Suppressor macrophage (primary cell): ENCODE measurements around the gene SCAANT1.

Experiments used
- DNase-seq, 4 experiments: peaks; one replicate each; pipeline ENCODE4 v3.0.0-alpha.2; 2020 to 2022
- total RNA-seq, 17 experiments: gene quantifications; one replicate each; lab custom pipeline; 2026; ENCODE audit warnings: mixed read lengths in 6 of 17, inconsistent platforms in 3 of 17; lab: John Stamatoyannopoulos, UW

SCAANT1 gene
- total RNA-seq = 0 to 0.21 (median 0.04) reads per million in 17 experiments

DNA sequence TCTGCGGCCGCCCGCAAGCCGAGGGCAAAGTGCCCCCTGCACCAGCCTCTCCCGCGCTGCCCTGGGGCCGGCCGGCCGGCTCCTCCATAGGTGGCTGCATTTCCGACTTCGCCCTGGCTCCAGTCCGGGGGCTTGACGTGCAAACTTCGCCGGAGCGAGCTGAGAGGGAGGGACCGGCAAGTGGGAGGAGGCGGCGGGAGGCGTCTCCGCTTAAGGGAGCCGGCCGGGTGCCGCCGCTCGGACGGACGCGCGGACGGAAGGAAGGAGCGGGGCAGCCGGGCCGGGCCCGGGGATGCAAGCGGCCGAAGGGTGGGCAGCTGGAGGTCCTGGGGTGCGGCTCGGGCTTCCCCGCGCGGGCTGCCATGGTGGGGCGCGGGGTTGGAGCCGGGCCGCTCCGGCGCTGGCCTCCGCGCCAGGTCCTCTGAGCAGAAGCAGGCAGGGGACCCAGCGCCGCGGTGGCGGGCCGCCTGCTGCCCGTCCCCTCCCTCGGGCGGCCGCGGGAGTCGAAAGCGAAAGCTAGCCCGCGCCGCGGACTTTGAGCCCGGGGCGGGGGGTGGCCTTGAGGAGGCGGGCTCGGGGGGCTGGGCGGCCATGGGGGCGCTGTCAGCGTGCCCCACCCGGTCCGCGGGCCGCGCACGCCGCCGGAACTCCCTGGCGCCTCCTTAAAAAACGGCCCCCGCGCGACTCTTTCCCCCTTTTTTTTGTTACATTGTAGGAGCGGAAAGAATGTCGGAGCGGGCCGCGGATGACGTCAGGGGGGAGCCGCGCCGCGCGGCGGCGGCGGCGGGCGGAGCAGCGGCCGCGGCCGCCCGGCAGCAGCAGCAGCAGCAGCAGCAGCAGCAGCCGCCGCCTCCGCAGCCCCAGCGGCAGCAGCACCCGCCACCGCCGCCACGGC lies at the start of gene SCAANT1:
Gene SCAANT1 (minus strand): TSS at position 511 of the 895 bp plus-strand sequence.
- peak; percentile 86 to 95 (median 93) for DNase-seq

DNA sequence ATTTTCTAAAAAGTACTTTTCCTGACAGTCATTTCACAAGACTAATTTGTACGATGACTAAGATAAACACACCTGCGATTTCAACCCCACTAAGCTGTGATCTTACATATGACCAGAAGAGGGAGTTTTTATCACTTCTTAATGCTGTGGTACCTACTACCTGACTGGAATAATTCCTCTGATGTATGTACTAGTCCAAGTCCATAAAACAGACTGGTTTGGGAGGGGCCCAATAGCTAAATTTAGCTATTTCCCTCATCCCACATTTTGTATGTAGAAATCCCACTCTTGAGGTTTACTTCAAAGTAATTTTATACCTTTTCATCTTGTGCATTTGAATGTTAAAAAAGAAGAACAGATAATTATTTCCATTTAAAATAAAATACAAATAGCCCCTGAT lies 49.7 kb upstream of the SCAANT1 start:
- peak in 3 of 4 experiments; percentile 17 to 41 (median 36) for DNase-seq

DNA sequence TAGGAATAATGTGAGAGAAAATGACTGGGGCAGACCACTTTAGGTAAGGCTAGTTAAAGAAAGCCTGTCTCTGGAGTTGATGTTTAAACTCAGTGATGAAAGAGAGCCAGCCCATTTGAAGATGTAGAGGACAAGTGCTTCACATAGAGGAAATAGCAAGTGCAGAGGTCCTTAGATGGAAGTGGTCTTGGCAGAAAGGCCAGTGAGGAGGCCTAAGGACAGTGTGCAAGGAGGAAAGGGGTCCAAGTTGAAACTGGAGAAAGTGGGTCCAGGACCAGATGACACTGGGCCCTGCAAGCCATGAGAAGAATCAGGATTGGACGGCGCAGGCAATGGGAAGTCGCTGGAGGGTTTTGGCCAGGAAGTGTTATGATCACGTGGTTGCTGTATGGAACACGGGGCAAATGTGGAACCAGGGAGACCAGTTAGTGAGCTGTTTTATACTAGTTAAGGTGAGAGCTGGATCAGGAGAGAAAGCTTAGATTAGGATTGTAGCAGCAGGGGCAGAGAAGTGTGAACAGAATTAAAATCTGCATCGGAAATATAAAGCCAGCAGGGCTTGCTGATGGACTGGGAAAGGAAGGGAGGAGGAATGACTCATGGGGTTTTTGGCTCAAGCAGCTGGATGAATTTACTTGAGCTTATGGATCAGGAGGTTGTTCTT lies 48.0 kb upstream of the SCAANT1 start:
- DNase-seq = peak; percentile 53 to 74 (median 68)

DNA sequence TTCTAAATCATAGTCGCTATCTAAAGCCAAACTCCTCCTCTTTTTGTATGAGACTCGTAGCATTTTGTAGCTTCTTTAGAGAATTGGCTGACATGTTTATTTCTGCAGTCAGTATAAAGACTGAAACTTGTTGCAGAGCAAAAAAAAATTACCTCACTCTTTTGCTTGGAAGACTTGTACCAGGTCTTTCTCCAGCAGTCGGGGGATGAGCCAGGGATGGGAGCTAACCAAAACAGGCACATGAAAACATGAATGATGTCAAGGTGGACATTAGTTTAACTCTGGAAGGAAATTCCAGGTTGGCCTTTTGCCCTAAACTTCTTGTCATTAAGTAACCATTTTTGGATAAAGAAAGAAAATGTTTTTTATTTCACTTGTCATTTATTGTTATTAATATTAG lies 47.0 kb upstream of the SCAANT1 start:
- no peak for DNase-seq

DNA sequence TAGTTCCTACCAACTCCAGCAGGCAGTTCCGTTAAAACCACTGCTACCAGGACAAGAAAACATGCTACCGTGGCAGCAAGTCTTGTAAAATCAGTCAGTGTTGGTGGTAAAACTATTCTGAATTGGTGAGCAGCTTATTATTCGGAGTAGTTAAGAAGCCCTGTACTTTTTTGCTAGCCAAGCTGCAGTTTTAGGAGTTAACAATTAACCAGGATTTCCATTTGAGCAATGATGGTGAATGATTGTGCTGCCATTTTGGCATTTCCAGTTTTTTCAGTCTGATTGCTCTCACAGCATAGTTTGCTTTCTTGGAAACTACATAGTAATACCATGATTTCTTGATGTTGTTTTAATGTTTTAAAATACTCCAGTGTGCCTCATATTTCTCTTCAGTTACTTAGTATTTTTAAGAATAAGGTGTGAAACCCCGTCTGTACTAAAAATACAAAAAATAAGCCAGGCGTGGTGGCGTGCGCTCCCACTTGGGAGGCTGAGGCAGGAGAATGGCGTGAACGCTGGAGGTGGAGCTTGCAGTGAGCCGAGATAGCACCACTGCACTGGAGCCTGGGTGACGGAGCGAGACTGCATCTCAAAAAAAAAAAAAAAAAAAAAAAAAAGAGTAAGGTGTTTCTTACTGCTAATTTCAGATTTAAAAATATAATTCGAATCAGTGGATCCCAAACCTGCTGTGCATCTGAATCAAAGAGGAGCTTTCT lies 43.8 kb upstream of the SCAANT1 start:
- DNase-seq = no peak

DNA sequence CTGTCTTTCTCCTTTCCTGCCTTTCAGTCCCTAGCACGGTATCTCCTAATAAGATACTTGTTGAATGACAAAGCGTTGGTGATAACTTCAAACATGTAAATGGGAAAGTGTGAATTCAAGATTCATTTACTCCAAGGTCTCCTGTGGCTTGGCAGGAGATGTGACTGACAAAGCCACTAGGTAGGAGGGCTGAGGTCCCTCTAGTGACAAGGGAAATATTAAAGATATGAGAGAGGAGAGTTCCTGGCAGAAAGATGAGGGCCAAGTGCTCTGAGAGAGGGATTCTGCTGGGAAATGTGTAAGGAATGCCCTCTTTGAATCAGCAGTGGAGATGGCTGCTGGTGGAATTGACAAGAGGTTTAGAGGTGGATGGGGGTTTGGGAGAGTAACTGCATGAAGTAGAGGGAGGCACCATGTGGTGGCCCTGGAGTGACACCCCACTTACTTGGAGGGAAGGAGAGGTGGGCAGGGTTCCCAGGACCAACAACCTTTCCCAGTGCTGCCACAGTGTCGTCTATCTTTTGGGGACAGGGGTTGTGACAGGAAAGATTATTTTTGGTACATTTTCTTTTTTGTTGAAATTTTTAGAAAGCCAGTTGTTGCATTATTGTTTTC lies 43.0 kb upstream of the SCAANT1 start:
- no peak for DNase-seq

DNA sequence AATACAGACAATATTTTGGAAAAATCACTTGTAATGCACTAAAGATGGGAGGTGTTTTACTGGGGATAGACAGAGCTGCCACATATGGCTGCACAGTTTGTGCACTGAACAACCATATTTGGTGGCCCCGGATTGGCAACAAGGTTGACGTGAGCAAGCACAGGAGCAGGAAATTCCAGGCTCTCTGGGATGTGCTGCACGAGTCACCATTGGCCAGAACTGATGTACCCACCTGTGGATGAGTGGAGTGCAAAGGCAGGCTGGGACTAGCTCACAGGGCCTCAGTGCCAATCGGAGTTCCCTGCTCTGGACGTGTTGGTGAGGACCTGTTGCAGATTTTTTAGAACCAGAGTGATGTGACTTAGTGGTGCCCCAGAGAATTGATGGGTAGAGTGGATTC lies 42.0 kb upstream of the SCAANT1 start:
- DNase-seq = no peak

DNA sequence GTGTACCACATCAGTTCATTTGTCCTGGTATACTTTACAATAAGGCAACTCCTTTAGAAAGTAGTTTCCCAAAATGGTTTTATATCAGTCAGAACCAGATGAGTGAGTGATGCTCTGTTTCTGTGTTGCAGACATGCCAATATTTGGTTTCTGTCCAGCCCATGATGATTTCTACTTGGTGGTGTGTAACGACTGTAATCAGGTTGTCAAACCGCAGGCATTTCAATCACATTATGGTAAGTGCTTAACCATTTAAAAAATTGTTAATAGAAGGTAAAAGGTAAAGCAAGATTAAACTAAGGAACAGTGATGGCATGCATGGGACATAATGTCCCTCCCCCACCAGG lies 40.0 kb upstream of the SCAANT1 start:
- DNase-seq = no peak

DNA sequence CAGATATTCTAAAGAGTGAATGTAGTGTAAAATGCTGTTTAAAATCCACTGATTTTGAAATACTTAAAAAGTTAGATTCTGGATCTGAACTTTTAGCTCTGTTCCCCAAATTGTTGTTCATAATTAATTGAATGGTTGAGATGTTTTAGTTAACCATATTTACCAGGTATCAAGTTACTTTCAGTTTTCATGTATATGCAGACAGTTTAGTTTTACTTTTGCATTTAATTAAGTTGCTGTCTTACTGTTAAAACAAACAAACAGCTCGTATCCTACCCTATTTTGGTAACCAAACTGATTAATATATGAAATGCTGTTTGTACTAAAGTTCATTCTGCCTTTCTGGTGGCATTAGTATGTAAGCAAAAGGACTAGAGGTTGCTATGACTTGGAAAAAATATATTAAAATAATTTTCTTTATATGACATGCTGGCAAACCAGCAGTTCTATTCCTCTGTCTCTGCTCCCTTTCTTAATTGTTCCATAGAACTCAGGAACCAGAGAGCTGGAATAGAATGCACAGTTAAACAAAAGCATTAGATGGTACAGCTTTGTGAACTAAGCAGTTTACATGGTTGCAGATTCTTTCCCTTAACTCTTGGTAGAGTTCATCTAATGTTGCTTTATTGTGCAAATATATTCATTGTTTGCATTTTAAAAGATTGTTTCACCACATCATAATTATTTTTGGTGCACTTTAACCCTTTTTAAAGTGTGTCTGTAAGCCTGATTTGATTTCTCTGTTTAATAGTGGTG lies 39.5 kb upstream of the SCAANT1 start:
- no peak for DNase-seq

DNA sequence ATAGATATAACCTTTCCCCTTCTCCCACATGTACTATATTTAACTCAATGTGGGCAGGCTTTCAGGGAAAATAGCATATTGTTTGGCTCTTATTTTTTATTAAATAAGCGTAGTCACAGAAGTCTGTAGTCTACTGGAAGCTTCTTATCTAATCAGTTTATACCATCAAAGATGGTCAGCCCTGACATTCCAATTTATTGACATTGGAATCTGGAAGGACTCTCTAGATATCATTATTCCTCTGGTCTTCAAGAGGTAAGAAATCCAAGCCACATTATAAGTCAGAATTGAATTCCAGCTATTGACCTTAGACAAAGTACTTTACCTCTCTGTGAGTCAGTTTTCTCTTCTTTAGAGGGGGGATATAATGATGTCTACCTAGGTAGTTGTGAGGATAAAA lies 38.5 kb upstream of the SCAANT1 start:
- DNase-seq = peak in 2 of 4 experiments; percentile 30 to 36

DNA sequence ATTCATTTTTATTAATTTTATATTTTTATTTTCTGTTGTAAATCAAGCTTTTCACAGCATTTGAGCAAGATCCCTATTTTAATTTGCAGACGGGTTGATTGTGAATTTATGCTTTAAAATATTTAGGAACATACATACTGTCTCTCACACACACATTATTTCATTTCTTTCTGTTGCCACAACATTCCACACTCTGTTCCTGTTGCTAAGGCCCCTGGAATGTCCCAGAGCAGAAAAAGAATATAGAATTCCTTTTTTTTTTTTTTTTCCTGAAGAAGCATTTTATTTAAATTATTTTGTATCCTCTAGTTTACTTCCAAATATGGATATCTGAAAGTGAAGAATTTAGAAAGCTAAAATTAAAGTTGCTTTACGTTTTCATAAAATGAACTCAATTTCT lies 36.8 kb upstream of the SCAANT1 start:
- DNase-seq = no peak

DNA sequence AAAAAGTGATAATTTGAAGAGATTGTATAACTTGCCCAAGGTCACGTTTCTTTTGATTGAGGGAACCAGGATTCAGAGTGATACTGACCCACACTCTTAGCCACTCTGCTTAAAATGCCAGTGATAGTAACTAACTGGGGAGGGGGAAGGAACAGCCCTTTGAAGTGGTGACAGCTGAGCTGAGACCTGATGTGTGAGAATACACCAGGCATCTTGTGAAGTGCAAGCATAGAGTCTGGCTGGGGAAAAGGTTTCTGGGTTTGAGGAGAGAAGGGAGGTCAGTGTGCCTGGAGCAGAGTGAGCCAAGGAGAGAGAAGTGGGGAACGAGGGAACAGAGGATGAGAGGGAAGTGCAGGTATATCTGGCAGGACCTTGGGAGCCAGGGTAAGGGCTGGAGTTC lies 35.4 kb upstream of the SCAANT1 start:
- no peak for DNase-seq

DNA sequence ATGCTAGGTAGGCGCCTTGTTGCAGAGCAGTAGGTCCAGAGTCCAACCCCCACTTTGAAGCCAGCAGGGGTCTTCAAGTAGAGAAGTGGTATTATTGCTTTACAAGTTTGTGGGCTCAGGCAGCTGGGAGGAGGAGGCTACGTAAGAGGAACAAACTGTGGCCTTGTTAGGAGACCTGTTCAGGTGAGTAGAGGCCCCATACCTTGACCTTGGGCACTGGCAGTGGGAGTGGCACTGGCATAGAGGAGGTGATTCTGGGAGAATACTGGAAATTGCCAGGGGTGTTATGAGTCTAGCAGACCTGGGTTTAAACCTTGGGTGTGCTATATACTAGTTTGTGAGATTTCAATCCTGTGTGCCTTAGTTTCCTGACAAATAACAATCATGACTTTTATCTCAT lies 34.6 kb upstream of the SCAANT1 start:
- no peak for DNase-seq

DNA sequence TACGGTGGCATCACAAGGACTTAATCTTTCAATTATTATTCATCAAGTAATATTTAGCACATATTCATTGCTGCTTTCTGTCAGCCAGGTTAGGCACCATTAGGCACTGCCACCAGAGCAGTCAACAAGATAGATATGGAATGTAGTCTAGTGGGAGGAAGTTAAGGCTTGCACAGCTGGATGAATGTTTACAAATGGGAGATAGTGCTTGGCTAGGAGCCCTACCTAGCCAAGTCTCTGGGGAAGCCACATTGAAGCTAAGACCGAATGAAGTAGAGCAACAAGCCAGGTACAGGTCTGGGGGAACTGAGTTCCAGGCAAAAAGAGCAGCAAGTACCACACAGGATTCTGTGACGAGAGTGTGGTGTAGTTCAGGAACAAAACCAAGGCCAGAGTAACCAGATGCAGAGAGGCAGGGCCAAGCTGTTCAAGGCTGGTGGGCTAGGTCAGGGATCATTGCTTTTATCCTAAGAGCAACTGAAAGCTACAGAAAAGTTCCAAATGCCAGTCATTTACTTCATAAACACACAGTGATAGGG lies 33.4 kb upstream of the SCAANT1 start:
- no peak for DNase-seq

DNA sequence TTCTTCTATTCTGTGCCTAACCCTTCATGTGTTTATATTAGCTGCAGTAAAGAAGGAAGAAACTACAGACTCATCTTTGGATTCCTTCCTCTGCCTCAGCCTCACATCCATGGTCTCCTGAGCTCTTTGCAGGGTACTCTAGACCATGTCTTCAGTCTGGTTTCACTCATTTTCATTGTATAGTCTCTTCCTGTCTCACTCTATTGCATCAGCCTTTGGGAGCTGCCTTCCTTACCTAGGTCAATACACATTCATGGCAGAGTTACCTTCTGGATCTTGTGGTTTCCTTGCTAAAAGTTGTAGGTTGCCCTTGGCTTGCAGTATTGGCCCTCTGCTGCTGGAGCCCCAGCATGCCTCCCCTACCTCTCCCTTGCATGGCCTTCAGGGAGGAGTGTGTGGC lies 31.5 kb upstream of the SCAANT1 start:
- DNase-seq = no peak

DNA sequence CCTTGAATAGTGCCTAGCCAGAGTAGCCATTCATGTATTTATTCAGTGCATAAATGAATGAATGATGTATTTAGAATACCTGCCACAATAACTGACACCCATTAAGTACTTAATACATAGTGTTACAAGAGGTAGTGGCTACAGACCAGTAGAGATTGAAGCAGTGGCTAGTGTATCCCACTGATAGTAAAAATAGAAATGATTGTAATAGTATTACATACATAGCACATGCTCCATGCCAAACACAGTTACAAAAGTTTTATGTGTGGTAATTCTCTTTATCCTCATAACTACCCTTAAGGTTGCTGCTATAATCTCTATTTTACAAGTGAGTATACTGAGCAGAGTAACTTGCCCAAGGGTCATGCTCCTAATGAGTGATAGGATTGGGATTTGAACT lies 30.3 kb upstream of the SCAANT1 start:
- DNase-seq = peak in 2 of 4 experiments; percentile 17 to 27

DNA sequence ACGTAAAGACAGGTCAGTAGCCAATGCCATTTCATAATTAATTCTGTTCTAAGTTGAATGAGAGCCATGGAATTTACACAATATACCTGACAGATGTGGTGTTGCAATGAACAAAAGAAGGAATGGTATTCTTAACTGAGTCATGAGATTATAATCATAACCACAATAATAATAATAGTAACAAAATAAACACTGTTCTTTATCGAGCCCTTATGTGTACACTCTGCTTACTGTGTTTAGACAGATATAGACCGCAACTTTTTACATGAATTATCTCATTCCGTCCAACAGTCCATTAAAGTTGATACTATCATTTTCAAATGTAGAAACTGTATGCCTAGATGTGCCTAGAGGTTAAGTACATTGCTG lies 28.2 kb upstream of the SCAANT1 start:
- DNase-seq = no peak

DNA sequence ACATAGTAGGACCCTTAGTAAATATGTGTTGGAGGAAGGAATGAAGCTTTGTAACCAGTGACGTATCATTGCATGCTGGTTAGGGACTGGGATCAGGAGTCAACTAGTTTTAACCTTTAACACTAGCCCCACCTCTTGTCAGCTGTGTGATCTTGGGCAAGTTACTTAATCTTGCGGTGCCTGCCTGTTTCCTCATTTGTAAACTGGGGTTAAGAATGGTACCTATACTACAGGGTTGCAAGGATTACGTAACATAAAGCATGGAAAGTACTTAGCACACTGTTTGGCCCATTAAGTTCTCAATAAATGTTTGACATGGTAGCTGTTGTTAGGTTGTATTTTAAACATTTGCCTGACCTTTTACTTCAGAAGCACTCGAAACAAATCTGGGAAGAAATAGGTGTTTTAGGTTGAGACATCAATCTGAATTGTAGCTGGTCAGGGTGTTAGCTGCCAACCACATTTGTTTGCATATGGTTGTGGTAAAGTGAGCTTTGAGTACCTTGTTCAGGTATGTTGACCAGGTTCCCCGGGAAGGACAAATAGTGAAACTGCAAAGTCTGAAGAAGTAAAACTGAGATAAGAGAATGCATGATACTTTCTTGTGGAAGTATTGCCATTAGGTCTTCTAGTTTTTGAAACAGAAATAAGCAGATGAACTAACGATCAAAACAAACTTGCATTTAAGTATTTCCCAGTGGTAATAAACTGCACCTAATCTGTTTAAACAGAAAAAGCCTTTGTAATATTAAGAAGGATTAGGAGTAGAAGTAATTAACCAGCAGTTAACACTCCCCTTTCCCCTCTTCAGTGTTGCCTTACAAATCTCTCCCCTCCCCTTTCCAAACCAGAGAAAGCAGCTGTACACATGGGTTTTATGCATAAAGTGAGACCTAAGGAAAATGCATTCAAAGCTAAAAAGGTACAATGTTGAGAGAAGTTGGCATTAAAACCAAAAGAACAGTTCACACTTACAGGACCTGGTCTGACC lies 25.8 kb upstream of the SCAANT1 start:
- peak; percentile 64 to 86 (median 72) for DNase-seq

DNA sequence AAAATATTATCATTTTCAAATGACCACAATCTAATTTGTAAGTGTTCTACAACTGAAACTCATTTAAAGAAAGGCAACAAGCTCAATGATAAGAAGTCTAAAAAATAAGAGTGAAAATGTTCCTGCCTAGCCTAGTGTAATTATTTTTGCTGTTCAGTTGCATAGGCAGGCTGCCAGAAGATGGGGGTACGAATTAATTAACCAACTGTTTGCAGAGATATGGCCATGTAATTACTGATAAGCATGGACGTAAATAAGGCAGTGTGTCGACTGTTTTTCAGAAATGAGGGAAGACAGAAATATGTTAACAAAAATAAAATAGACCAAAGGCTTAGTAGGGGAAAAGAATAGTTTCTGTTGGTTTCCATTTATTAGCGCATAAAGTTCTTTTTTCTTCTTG lies 24.7 kb upstream of the SCAANT1 start:
- no peak for DNase-seq

DNA sequence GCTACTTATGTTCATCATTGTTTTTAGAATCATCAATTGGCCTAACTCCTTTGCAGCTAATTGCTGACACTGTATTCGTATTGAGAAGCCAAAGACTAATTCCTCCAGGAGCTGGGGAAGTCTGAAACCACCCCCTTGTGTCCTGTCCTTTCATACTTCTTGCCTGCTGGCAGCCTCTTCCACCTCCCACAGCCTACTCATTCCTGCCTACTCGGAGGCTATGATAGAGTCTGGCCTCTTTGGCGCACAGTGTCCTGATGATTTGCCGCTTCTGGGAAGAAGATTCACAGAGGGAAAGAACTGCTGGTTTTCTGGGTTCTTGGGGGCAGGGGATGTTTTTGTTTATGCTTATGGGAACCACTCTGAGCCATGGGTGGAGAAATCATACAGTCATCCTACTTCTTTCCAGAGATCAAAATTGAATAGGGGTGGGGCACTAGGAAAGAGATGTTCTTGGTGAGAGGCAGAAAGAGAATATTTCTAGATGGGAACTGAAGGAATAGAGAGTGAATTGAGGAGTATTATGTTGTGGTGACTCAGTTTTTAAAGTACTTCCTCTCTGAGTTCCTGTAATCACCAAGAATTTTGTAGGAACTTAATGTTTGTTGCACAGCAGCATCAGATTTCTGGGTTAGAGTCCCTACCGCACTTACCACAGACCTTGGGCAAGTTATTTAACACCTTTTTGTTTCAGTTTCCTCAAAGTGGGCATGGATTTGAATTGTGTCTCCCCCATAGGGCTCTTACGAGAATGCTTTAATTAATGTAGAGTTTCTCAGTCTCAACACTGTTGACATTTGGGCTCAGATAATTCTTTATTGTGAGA lies 22.1 kb upstream of the SCAANT1 start:
- DNase-seq = peak; percentile 57 to 86 (median 72)
